Breast epithelium (tissue), 4 donors: ENCODE measurements around the gene PAXIP1. TPM values are rescaled to one million over a fixed set of nuclear protein-coding genes. Genes with fewer than 3 reads are reported as not detected.

Experiments used
- DNase-seq, 2 donors: peaks; one replicate each; pipeline ENCODE4 v3.0.0-alpha.2; 2019; ENCODE audit warnings: low spot score in 2 of 2
- H3K27ac ChIP-seq, 2 donors: fragments of 200-600 bp; sonication (generic) in 1 of 2; one replicate each; pipeline ENCODE4 v1.5.1; 2016 to 2019; ENCODE audit warnings: mild to moderate bottlenecking in 1 of 2
- H3K27me3 ChIP-seq, 2 donors: fragments of 200-600 bp; sonication (generic) in 1 of 2; one replicate each; pipeline versions ENCODE4 v1.5.1 to v1.6.0; 2017 to 2019; ENCODE audit warnings: control low read depth in 1 of 2, mild to moderate bottlenecking in 1 of 2
- H3K36me3 ChIP-seq: fragments of 200-600 bp; one replicate; pipeline ENCODE4 v1.5.1; 2019
- H3K4me1 ChIP-seq, 2 donors: fragments of 200-600 bp; sonication (generic); one replicate each; pipeline ENCODE4 v1.5.1; 2016 to 2019; ENCODE audit warnings: control low read depth in 1 of 2
- H3K4me3 ChIP-seq, 3 donors: fragments of 200-600 bp; sonication (generic); 1 replicate in 2 of 3; 2 replicates in 1 of 3; pipeline ENCODE4 v1.5.1; 2016 to 2019; ENCODE audit warnings: mild to moderate bottlenecking in 3 of 3, moderate library complexity in 2 of 3
- H3K9me3 ChIP-seq, 2 donors: fragments of 200-600 bp; sonication (generic) in 1 of 2; one replicate each; pipeline ENCODE4 v1.5.1; 2016 to 2019; ENCODE audit warnings: control low read depth in 1 of 2
- CTCF ChIP-seq, 3 donors: fragments of 450-650 bp; IDR thresholded peaks; one replicate each; pipeline ENCODE4 v1.5.1; 2016 to 2017; ENCODE audit warnings: antibody characterized with exemption in 3 of 3, mild to moderate bottlenecking in 3 of 3, moderate library complexity in 3 of 3
- POLR2A ChIP-seq: fragments of 450-650 bp; IDR thresholded peaks from one replicate; pipeline ENCODE4 v1.6.1; 2016; ENCODE audit warnings: antibody characterized with exemption, mild to moderate bottlenecking, moderate library complexity
- POLR2AphosphoS5 ChIP-seq, 3 donors: sonication (generic); formaldehyde crosslinking; IDR thresholded peaks; one replicate each; pipeline ENCODE4 v1.6.1; 2017; ENCODE audit warnings: antibody characterized with exemption in 3 of 3
- intact Hi-C: fragments of 100-400 bp; cut with DNase I; formaldehyde crosslinking; loops from one replicate; pipeline ENCODE4 v1.15.1; 2023; ENCODE audit warnings: low total_unique reads
- total RNA-seq, 3 donors: library from RNA; depleted of rRNA; stranded (reverse); fragments of >200 nt; gene quantifications; one replicate each; pipeline ENCODE4 v1.1.0, GENCODE V29; 2016

The PAXIP1 gene
- total RNA-seq, 3 donors from 2014 or later = 10.2 to 25.3 (median 14.1) TPM

- H3K4me3 ChIP-seq = no peak overlapping the region
- TF ChIP-seq POLR2AphosphoS5 (IDR thresholded peaks at IDR 0.05) (no peak), POLR2A (no peak), CTCF (IDR thresholded peaks at IDR 0.05) (no peak)
- H3K9me3 ChIP-seq = no peaks in the 10 kb centered on the region
- H3K27me3 ChIP-seq = no peaks in the 10 kb centered on the region
- intact Hi-C loops = loop anchor here (1.0 kb wide), 1 partner anchor 21 kb away; no protein-coding TSS in a partner anchor
- no peaks in the 10 kb centered on the region for H3K4me1 ChIP-seq
- H3K36me3 ChIP-seq = peaks cover 17% of the 10 kb centered on the region
- H3K27ac ChIP-seq = no peak overlapping the region
- DNase-seq = no peak
Measured at GRCh38 chr7:154950960-154951359, 52.0 kb downstream of the PAXIP1 start.

GRCh38 chr7:154947604-154948003, 55.3 kb downstream of the PAXIP1 start:
- Histone ChIP-seq H3K36me3 (peaks cover 12% of the 10 kb centered on the region), H3K4me3 (no peak overlapping the region), H3K27ac (no peak overlapping the region), H3K9me3 (no peaks in the 10 kb centered on the region), H3K4me1 (no peaks in the 10 kb centered on the region), H3K27me3 (no peaks in the 10 kb centered on the region)
- intact Hi-C loops = no loop called here
- no peak for TF ChIP-seq CTCF (IDR thresholded peaks at IDR 0.05)
- TF ChIP-seq POLR2A = no peak
- TF ChIP-seq POLR2AphosphoS5 (IDR thresholded peaks at IDR 0.05) = no peak
- no peak for DNase-seq

GRCh38 chr7:154946166-154946565, 56.8 kb downstream of the PAXIP1 start:
- H3K4me1 ChIP-seq = no peaks in the 10 kb centered on the region
- peaks cover 12% of the 10 kb centered on the region for H3K36me3 ChIP-seq
- intact Hi-C loops = no loop called here

GRCh38 chr7:154943906-154944305, 59.0 kb downstream of the PAXIP1 start:
- Histone ChIP-seq H3K27ac (no peak overlapping the region), H3K4me3 (no peak overlapping the region), H3K27me3 (no peaks in the 10 kb centered on the region), H3K9me3 (no peaks in the 10 kb centered on the region), H3K36me3 (peaks cover 12% of the 10 kb centered on the region), H3K4me1 (no peaks in the 10 kb centered on the region)
- no peak for DNase-seq
- intact Hi-C loops = no loop called here
- no peak for TF ChIP-seq CTCF (IDR thresholded peaks at IDR 0.05)
- TF ChIP-seq POLR2AphosphoS5 (IDR thresholded peaks at IDR 0.05) = no peak
- TF ChIP-seq POLR2A = no peak

More at GRCh38 chr7:154946166-154946565, 56.8 kb downstream of the PAXIP1 start:
- no peaks in the 10 kb centered on the region for H3K9me3 ChIP-seq
- no peak overlapping the region for H3K27ac ChIP-seq
- no peak for DNase-seq
- TF ChIP-seq POLR2A (no peak), CTCF (IDR thresholded peaks at IDR 0.05) (no peak)
- no peak overlapping the region for H3K4me3 ChIP-seq
- no peaks in the 10 kb centered on the region for H3K27me3 ChIP-seq

- H3K36me3 ChIP-seq = peaks cover 12% of the 10 kb centered on the region
- intact Hi-C loops = no loop called here
- TF ChIP-seq CTCF (IDR thresholded peaks at IDR 0.05) (no peak), POLR2A (no peak), POLR2AphosphoS5 (IDR thresholded peaks at IDR 0.05) (no peak)
Measured at GRCh38 chr7:154942691-154943090, 60.2 kb downstream of the PAXIP1 start.

More at GRCh38 chr7:154942691-154943090, 60.2 kb downstream of the PAXIP1 start:
- Histone ChIP-seq H3K27me3 (no peaks in the 10 kb centered on the region), H3K4me1 (no peaks in the 10 kb centered on the region), H3K9me3 (no peaks in the 10 kb centered on the region), H3K27ac (no peak overlapping the region), H3K4me3 (no peak overlapping the region)
- no peak for DNase-seq
